ENCODE measurements around the gene NUTM2G.
"Not testable (repeated sequence)": the region's sequence is repeated elsewhere in the genome, so short reads cannot be mapped to it uniquely, and the experiment has no call there.

Gene NUTM2G

GRCh38 chr9:96928543-96928942 lies at the start of gene NUTM2G:
Gene NUTM2G, plus strand, starts transcription at chr9:96928843. Its CDS starts 182 bp downstream, at chr9:96929025.
- DNase-seq, result not testable (repeated sequence)

- DNase-seq, result no peak
Measured at GRCh38 chr9:96883922-96884321, 44.7 kb upstream of the NUTM2G start.

GRCh38 chr9:96884443-96884842 lies 44.2 kb upstream of the NUTM2G start:
- no peak for DNase-seq

- DNase-seq, result no peak
Measured at GRCh38 chr9:96885424-96885823, 43.2 kb upstream of the NUTM2G start.

GRCh38 chr9:96888591-96888990 lies 40.1 kb upstream of the NUTM2G start:
- no peak for DNase-seq

DNA sequence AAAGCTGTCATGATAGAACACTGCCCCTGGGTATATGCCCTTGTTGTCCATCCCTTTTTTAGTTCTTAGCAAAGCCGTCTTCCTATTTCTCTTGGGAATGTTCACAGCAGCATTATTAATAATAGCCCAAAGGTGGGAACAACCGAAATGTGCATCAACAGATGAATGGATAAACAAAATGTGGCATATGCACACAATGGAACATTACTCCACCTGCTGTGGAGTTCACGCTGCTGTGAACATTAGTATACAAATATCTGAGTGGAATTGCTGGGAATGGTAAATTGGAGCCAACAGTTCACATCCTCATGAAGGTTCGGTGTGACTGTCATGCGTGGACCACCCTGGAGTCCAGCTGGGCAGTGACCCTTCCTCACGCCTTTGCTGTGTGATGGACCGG lies 36.5 kb upstream of the NUTM2G start:
- DNase-seq, result no peak

- not testable (repeated sequence) for DNase-seq
Measured at GRCh38 chr9:96900010-96900409, 28.6 kb upstream of the NUTM2G start.

- not testable (repeated sequence) for DNase-seq
Measured at GRCh38 chr9:96904947-96905722, 23.5 kb upstream of the NUTM2G start.

DNA sequence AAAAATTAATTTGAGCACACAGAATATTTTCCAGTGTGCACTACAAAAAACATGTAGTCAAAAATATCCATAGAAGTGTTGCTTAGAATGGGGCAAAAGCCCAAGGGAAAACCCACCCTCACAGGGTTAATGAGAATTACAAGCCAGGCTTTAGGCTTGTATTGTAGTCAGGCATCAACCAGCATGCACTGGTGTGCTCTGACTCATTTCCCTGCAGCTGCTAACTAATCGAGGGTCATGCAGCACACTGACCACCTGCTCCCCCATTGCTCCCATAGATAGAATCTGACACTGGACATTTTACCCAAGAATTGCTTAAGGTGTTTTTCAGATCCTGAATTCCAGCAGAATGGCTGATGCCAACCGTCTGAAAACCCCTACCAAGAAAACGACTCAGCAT lies 20.2 kb upstream of the NUTM2G start:
- DNase-seq, result not testable (repeated sequence)

DNA sequence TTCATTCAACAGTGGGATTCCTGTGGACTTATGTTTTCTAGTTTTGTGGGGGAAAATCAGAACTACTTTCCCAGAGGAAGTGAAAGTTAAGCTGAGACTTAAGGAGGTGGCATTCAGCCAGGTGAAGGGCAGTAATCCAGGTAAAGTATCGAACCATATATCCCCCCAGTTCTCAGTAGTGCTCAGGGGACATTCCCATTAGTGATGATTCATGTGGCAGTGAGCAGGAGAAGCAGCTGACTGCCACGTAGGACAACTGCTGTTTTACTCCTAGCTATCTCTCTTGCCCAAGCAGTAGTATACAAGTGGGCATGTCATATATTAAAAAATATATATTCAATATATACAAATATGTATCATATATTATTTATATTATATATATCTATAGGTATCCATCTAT lies 13.1 kb upstream of the NUTM2G start:
- DNase-seq, result not testable (repeated sequence)

GRCh38 chr9:96916531-96916930 lies 12.1 kb upstream of the NUTM2G start:
- not testable (repeated sequence) for DNase-seq

DNA sequence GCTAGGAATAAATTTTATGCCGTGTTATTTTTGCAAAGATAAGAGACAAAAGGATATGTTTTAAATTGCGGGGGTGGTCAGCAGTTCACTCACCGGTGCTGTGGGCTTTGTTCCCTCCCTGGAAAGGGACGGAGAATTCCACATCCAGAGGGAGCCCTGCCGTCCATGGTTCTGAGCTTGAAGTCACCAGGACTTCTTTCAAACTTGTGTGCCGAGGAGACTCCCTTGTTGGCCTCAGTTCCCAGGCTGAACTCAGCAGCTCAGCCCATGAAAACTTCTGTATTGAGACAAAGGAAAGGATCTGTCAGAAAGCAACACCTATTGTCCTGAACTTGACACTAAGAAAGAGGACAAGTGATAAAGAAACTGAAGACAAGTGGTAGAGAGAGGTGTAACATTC lies 10.1 kb upstream of the NUTM2G start:
- not testable (repeated sequence) for DNase-seq

GRCh38 chr9:96920803-96921202 lies 7.8 kb upstream of the NUTM2G start:
- DNase-seq, result not testable (repeated sequence)

DNA sequence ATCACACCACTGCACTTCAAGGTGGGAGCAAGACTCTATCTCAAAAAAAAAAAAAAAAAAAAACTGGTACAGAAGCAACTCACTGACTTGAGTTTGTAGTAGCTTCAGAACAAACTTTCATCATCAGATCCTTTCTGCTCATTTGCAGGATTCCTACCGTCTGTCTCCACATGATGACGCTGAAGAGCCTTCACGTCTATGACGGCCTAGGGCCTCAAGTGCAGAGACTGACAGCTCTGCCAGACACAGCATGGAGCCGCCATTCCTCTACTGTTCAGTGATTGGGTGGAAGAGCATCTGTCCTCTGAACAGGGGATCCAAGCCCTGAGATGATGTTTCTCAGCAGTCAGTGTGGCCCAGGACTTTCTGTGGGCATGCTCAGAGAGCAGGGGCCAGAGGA lies 3.1 kb upstream of the NUTM2G start:
- DNase-seq, result peak; percentile 4

GRCh38 chr9:96931665-96932064 lies 3.0 kb downstream of the NUTM2G start:
- not testable (repeated sequence) for DNase-seq

DNA sequence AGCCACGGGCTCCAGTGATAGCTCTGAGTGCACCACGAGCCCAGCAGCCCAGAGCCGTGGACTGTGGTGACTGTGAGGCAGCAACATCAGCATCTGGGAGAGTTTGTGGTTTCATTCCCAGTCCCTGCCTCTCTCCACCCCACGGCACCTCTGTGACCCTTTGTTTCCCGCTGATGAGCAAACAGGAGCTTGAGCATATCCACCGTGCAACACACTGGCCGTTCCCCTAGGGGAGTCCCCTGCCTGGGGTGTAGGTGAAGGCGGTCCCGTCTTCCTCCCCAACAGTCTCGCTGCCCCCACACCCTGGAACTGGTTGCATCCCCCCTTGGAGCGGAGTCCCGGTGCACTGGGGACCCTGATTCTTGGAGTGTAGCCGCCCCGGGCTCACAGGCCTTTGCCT lies 5.5 kb downstream of the NUTM2G start:
- DNase-seq, result not testable (repeated sequence)

DNA sequence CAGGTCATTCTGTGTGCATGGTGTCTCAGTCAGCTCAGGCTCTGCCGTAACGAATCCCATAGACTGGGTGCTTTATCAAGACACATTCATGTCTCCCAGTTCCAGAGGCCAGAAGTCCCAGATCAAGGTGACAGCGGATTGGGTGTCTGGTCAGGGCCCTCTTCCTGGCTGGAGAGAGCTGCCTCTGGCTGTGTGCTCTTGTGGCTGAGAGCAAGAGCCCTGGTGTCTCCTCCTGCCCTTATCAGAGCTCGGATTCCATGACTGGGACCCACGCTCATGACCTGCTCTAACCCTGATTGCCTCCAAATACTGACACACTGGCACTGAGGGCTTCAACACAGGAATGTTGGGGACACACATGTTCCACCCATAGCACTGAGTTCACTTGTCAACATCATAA lies 6.1 kb downstream of the NUTM2G start:
- not testable (repeated sequence) for DNase-seq

DNA sequence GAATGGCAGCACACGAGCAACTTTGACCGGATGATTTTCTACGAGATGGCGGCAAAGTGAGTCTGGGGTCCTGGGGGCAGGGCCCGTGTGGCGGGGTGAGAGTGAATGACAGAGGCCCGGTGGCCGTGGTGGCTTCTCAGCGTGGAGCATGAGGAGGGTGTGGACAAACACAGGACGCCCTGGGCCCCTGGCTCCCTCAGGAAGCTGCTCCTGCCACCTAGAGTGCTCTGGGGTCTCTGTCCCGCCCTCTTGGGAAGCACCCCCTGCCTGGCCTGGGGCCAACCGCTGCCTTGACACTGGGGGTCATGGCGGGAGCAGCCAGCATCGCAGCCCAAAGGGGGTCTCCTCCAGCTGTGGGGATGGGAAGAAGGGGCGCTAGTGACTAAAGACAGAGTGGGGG lies 6.8 kb downstream of the NUTM2G start:
- DNase-seq, result not testable (repeated sequence)

DNA sequence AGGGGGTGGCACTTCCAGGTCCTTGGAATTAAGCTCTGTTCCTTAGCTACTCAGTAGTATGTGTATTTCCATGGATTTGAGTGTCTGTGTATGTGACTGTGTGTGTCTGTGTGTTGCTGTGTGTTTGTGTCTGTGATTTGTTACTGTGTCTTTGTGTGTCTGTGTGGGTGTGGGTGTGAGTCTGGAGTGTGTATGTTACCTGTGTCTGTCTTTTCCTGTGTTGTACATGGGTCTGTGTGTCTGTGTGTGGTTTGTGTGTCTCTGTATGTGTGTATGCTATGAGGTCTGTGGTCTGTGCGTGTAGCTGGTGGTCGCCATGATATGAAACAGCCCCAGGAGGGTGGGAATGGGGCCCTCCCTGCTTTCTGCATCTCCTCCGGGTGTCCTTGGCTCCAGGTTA lies 8.8 kb downstream of the NUTM2G start:
- not testable (repeated sequence) for DNase-seq

- not testable (repeated sequence) for DNase-seq
Measured at GRCh38 chr9:96938957-96939665, 10.5 kb downstream of the NUTM2G start.

DNA sequence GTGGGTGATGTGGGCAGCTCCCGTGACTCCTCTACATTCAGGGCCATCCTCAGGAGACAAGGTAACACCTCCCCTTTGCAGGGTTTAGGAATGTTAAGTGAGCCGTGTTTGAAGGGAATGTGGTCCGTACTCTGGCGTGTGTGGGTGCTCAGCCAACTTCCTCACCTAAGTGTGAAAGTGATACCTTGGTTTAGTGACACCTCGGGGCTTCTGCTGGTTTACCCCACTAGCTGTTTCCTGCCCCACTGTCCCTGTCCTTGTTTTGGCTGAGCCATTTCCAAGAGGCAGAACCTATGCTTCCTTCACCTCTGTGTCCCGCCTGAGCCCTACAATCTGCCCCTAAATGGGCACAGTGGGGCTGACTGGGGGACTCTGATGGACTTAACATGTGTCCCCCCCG lies 12.3 kb downstream of the NUTM2G start:
- DNase-seq, result not testable (repeated sequence)

DNA sequence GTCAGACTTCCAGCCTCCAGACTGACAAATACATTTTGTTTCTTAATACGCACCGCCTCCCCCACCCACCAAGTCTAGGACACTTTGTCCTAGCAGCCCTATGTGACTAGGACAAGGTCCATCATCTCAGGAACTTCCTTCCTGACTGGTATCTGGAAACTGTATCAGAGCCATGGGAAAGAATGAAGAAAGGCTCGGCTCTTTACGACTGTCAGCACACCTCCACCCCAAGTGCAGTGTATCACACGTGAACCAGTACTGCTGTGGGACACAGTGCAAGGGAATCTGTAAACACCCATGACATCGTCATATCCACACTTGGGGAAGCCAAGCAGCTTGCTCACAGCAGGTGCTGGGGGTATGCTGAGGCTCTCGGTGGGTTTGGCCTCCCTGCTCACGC lies 13.0 kb downstream of the NUTM2G start:
- DNase-seq, result not testable (repeated sequence)

- not testable (repeated sequence) for DNase-seq
Measured at GRCh38 chr9:96942181-96942580, 13.5 kb downstream of the NUTM2G start.

GRCh38 chr9:96949346-96949745 lies 20.7 kb downstream of the NUTM2G start:
- DNase-seq, result not testable (repeated sequence)
